Skeletal muscle cell (primary cell): ENCODE results near the gene PTPRC.

Experiments
- DNase-seq: peaks from one replicate; pipeline ENCODE4 v3.0.0-alpha.2; 2010; ENCODE audit warnings: low read depth
- H3K4me3 ChIP-seq: 2 replicates; pipeline ENCODE4 v1.5.1; 2011; ENCODE audit warnings: low read depth, mild to moderate bottlenecking, control low read depth, low read length, moderate library complexity

Gene PTPRC

GRCh38 chr1:198686069-198686728, 47.4 kb downstream of the PTPRC start:
- H3K4me3 ChIP-seq: no peak overlapping the region
- DNase-seq: no peak

GRCh38 chr1:198687429-198687828, 48.6 kb downstream of the PTPRC start:
- DNase-seq: no peak
- H3K4me3 ChIP-seq: no peak overlapping the region

GRCh38 chr1:198691063-198691462, 52.2 kb downstream of the PTPRC start:
- DNase-seq: no peak
- no peak overlapping the region for H3K4me3 ChIP-seq

GRCh38 chr1:198693321-198693720, 54.5 kb downstream of the PTPRC start:
- no peak for DNase-seq
- H3K4me3 ChIP-seq: no peak overlapping the region

- H3K4me3 ChIP-seq: no peak overlapping the region
- no peak for DNase-seq
Observed at GRCh38 chr1:198694542-198694941, 55.7 kb downstream of the PTPRC start.

- no peak for DNase-seq
- H3K4me3 ChIP-seq: no peak overlapping the region
Observed at GRCh38 chr1:198696211-198696610, 57.4 kb downstream of the PTPRC start.

GRCh38 chr1:198699167-198700015, 60.6 kb downstream of the PTPRC start:
- no peak for DNase-seq
- H3K4me3 ChIP-seq: peak overlapping the region; percentile 2

GRCh38 chr1:198700016-198700392, 61.2 kb downstream of the PTPRC start:
- H3K4me3 ChIP-seq: no peak overlapping the region
- DNase-seq: no peak

- DNase-seq: no peak
- H3K4me3 ChIP-seq: no peak overlapping the region
Observed at GRCh38 chr1:198700396-198700795, 61.6 kb downstream of the PTPRC start.

GRCh38 chr1:198701250-198701649, 62.4 kb downstream of the PTPRC start:
- H3K4me3 ChIP-seq: no peak overlapping the region
- no peak for DNase-seq

- H3K4me3 ChIP-seq: no peak overlapping the region
- DNase-seq: no peak
Observed at GRCh38 chr1:198701766-198702539, 63.1 kb downstream of the PTPRC start.

- DNase-seq: no peak
Observed at GRCh38 chr1:198708761-198709525, 70.1 kb downstream of the PTPRC start.

GRCh38 chr1:198711837-198712236, 73.0 kb downstream of the PTPRC start:
- no peak overlapping the region for H3K4me3 ChIP-seq
- no peak for DNase-seq

More at GRCh38 chr1:198708761-198709525, 70.1 kb downstream of the PTPRC start:
- H3K4me3 ChIP-seq: no peak overlapping the region

- no peak overlapping the region for H3K4me3 ChIP-seq
- no peak for DNase-seq
Observed at GRCh38 chr1:198713081-198713480, 74.2 kb downstream of the PTPRC start.

GRCh38 chr1:198714271-198714670, 75.4 kb downstream of the PTPRC start:
- DNase-seq: no peak
- no peak overlapping the region for H3K4me3 ChIP-seq

GRCh38 chr1:198716051-198716450, 77.2 kb downstream of the PTPRC start:
- DNase-seq: no peak
- no peak overlapping the region for H3K4me3 ChIP-seq

GRCh38 chr1:198717510-198717909, 78.7 kb downstream of the PTPRC start:
- H3K4me3 ChIP-seq: no peak overlapping the region
- no peak for DNase-seq

- H3K4me3 ChIP-seq: no peak overlapping the region
- DNase-seq: no peak
Observed at GRCh38 chr1:198723127-198723526, 84.3 kb downstream of the PTPRC start.

- no peak for DNase-seq
- H3K4me3 ChIP-seq: no peak overlapping the region
Observed at GRCh38 chr1:198725090-198725489, 86.2 kb downstream of the PTPRC start.
